DND-41 (cell line): ENCODE data around the gene MME.

Source experiments
- ATAC-seq: fragments of 200-7000 bp; cut with Tn5 transposase; 3 replicates; pipeline ENCODE4 v1.9.1; 2021; ENCODE audit warnings: low read depth; ENCODE audit not compliant: insufficient read depth
- DNase-seq: peaks from one replicate; pipeline ENCODE4 v3.0.0-alpha.2; 2020
- H2AFZ ChIP-seq: 2 replicates; pipeline ENCODE4 v1.6.0; 2012; ENCODE audit warnings: low read depth, low read length
- H3K27ac ChIP-seq: 2 replicates; pipeline ENCODE4 v1.5.1; 2012; ENCODE audit warnings: low read length, inconsistent platforms
- H3K27me3 ChIP-seq: fragments of 200-600 bp; sonication (generic); 2 replicates; pipeline ENCODE4 v1.6.0; 2012; ENCODE audit warnings: low read length, mild to moderate bottlenecking, inconsistent platforms; ENCODE audit not compliant: insufficient read depth, poor library complexity
- H3K36me3 ChIP-seq: 2 replicates; pipeline ENCODE4 v1.5.1; 2012; ENCODE audit warnings: low read length, inconsistent platforms; ENCODE audit not compliant: insufficient read depth
- H3K4me1 ChIP-seq: 2 replicates; pipeline ENCODE4 v1.5.1; 2012; ENCODE audit warnings: mild to moderate bottlenecking, low read length; ENCODE audit not compliant: insufficient read depth
- H3K4me2 ChIP-seq: 2 replicates; pipeline ENCODE4 v1.6.0; 2012; ENCODE audit warnings: mild to moderate bottlenecking, moderate library complexity, low read length, inconsistent platforms; ENCODE audit not compliant: insufficient read depth
- H3K4me3 ChIP-seq, 2 experiments: fragments of 200-600 bp in 1 of 2; shearing (Covaris generic) in 1 of 2; 2 replicates each; pipeline ENCODE4 v1.5.1; 2012 to 2016; ENCODE audit warnings: inconsistent platforms in 2 of 2, low read length in 2 of 2, mild to moderate bottlenecking in 2 of 2, low read depth in 1 of 2, moderate library complexity in 1 of 2
- H3K79me2 ChIP-seq: 2 replicates; pipeline ENCODE4 v1.6.0; 2012; ENCODE audit warnings: low read length, inconsistent platforms; ENCODE audit not compliant: insufficient read depth
- H3K9ac ChIP-seq: 2 replicates; pipeline ENCODE4 v1.6.0; 2012; ENCODE audit warnings: low read depth, mild to moderate bottlenecking, inconsistent platforms, low read length, moderate library complexity
- H3K9me3 ChIP-seq: 2 replicates; pipeline ENCODE4 v1.5.1; 2012; ENCODE audit warnings: low read length, moderate library complexity, mild to moderate bottlenecking, inconsistent platforms; ENCODE audit not compliant: insufficient read depth, severe bottlenecking
- H4K20me1 ChIP-seq: 2 replicates; pipeline ENCODE4 v1.6.0; 2012; ENCODE audit warnings: low read length; ENCODE audit not compliant: insufficient read depth
- EZH2 ChIP-seq: IDR thresholded peaks from 3 replicates; pipeline ENCODE4 v1.6.1; 2012; ENCODE audit warnings: borderline replicate concordance, low read depth, mild to moderate bottlenecking, moderate library complexity, low read length, inconsistent platforms; ENCODE audit not compliant: severe bottlenecking
- TF ChIP-seq, protein P1 (sequence below): IDR thresholded peaks from 2 replicates; pipeline ENCODE4 v1.5.1; 2012; ENCODE audit warnings: borderline replicate concordance, low read length, moderate library complexity, mild to moderate bottlenecking; ENCODE audit not compliant: poor library complexity, severe bottlenecking; ENCODE audit errors: extremely low read depth

The MME gene

GRCh38 chr3:155079746-155080487 is at the start of gene MME:
MME (plus strand) TSS chr3:155080319; CDS start chr3:155084168, 3,849 bp downstream.
- Histone ChIP-seq H3K4me2 (peak within 1 kb of the TSS; percentile 81), H3K79me2 (peaks cover 69% of the 10 kb centered on the region), H3K9ac (peak within 1 kb of the TSS; percentile 98), H3K27me3 (no peaks in the 10 kb centered on the region), H3K4me1 (peaks cover 62% of the 10 kb centered on the region), H3K36me3 (peaks cover 13% of the 10 kb centered on the region), H3K27ac (peak within 1 kb of the TSS; percentile 97), H2AFZ (peak within 1 kb of the TSS; percentile 78), H4K20me1 (no peaks in the 10 kb centered on the region), H3K4me3 (peak within 1 kb of the TSS; percentile 80 to 86), H3K9me3 (peaks cover 6% of the 10 kb centered on the region)
- DNase-seq (peak; percentile 64), ATAC-seq (peak; percentile 71)
- TF ChIP-seq, protein P1, sequence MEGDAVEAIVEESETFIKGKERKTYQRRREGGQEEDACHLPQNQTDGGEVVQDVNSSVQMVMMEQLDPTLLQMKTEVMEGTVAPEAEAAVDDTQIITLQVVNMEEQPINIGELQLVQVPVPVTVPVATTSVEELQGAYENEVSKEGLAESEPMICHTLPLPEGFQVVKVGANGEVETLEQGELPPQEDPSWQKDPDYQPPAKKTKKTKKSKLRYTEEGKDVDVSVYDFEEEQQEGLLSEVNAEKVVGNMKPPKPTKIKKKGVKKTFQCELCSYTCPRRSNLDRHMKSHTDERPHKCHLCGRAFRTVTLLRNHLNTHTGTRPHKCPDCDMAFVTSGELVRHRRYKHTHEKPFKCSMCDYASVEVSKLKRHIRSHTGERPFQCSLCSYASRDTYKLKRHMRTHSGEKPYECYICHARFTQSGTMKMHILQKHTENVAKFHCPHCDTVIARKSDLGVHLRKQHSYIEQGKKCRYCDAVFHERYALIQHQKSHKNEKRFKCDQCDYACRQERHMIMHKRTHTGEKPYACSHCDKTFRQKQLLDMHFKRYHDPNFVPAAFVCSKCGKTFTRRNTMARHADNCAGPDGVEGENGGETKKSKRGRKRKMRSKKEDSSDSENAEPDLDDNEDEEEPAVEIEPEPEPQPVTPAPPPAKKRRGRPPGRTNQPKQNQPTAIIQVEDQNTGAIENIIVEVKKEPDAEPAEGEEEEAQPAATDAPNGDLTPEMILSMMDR = no peak
- TF ChIP-seq EZH2 = no peak

GRCh38 chr3:155031186-155031585 is 48.9 kb upstream of the MME start:
- no peak for DNase-seq
- H3K4me2 ChIP-seq = no peak overlapping the region
- no peaks in the 10 kb centered on the region for H3K9me3 ChIP-seq
- no peak overlapping the region for H3K27ac ChIP-seq
- no peak overlapping the region for H3K4me3 ChIP-seq
- H3K36me3 ChIP-seq = no peaks in the 10 kb centered on the region
- H3K27me3 ChIP-seq = no peaks in the 10 kb centered on the region
- no peak overlapping the region for H2AFZ ChIP-seq
- no peak for TF ChIP-seq EZH2
- TF ChIP-seq, protein P1 = no peak
- peaks cover 11% of the 10 kb centered on the region for H3K4me1 ChIP-seq
- H3K79me2 ChIP-seq = no peaks in the 10 kb centered on the region
- no peaks in the 10 kb centered on the region for H4K20me1 ChIP-seq
- ATAC-seq = no peak
- no peak overlapping the region for H3K9ac ChIP-seq

GRCh38 chr3:155032918-155033317 is 47.2 kb upstream of the MME start:
- no peaks in the 10 kb centered on the region for H3K9me3 ChIP-seq
- no peak overlapping the region for H2AFZ ChIP-seq
- DNase-seq (no peak), ATAC-seq (no peak)
- no peak overlapping the region for H3K4me2 ChIP-seq
- no peak overlapping the region for H3K4me3 ChIP-seq
- TF ChIP-seq EZH2 = no peak
- TF ChIP-seq, protein P1 = no peak
- H3K4me1 ChIP-seq = no peaks in the 10 kb centered on the region; the same call in 1 of the 2 replicates
- no peak overlapping the region for H3K27ac ChIP-seq
- H3K9ac ChIP-seq = no peak overlapping the region
- no peaks in the 10 kb centered on the region for H3K36me3 ChIP-seq
- no peaks in the 10 kb centered on the region for H4K20me1 ChIP-seq
- H3K27me3 ChIP-seq = no peaks in the 10 kb centered on the region
- H3K79me2 ChIP-seq = no peaks in the 10 kb centered on the region

DNA sequence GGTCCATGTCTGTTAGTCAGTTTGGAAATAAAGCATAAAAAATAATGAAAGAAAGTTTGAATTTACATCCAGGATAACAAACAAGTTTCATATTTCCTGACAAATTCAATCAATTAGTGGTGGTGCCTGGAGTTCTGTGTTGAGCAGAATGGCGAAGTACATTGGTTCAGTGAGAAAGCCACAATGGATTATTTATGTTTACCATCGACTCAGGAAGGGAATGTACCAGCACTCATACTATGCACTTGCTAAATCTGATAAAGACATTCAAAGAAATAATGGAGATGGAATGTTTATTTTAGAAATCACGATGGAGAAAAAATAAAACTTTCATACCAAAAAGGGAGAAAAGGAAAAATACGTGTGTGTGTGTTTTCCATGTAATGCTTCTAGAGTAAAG is 45.3 kb upstream of the MME start:
- Histone ChIP-seq H3K9ac (no peak overlapping the region), H3K36me3 (no peaks in the 10 kb centered on the region)
- no peak for ATAC-seq

More for the DNA sequence above, 45.3 kb upstream of the MME start:
- Histone ChIP-seq H3K27ac (no peak overlapping the region), H2AFZ (no peak overlapping the region), H4K20me1 (no peaks in the 10 kb centered on the region), H3K79me2 (no peaks in the 10 kb centered on the region), H3K27me3 (no peaks in the 10 kb centered on the region), H3K4me3 (no peak overlapping the region), H3K4me1 (no peaks in the 10 kb centered on the region; the same call in 1 of the 2 replicates), H3K4me2 (no peak overlapping the region), H3K9me3 (no peaks in the 10 kb centered on the region)
- DNase-seq = no peak
- TF ChIP-seq, protein P1 = no peak
- no peak for TF ChIP-seq EZH2
